ENCODE data around the gene SIX5.
A peak's percentile ranks its signal among the peaks of the same experiment; 100 is the strongest.

SIX5 gene

GRCh38 chr19:45762870-45763631, 6.0 kb downstream of the SIX5 start:
- Mint-ChIP-seq H3K4me1 (peaks cover 10% of the 10 kb centered on the region), H3K27me3 (ENCODE audit: low read depth) (peaks cover 4% of the 10 kb centered on the region), H3K4me3 (no peak overlapping the region), H3K36me3 (ENCODE audit: low read depth) (no peaks in the 10 kb centered on the region), H3K27ac (peak overlapping the region in 1 of 3 experiments; percentile 24), H3K9me3 (no peaks in the 10 kb centered on the region)
- TF ChIP-seq, protein P1, sequence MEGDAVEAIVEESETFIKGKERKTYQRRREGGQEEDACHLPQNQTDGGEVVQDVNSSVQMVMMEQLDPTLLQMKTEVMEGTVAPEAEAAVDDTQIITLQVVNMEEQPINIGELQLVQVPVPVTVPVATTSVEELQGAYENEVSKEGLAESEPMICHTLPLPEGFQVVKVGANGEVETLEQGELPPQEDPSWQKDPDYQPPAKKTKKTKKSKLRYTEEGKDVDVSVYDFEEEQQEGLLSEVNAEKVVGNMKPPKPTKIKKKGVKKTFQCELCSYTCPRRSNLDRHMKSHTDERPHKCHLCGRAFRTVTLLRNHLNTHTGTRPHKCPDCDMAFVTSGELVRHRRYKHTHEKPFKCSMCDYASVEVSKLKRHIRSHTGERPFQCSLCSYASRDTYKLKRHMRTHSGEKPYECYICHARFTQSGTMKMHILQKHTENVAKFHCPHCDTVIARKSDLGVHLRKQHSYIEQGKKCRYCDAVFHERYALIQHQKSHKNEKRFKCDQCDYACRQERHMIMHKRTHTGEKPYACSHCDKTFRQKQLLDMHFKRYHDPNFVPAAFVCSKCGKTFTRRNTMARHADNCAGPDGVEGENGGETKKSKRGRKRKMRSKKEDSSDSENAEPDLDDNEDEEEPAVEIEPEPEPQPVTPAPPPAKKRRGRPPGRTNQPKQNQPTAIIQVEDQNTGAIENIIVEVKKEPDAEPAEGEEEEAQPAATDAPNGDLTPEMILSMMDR (IDR thresholded peaks at IDR 0.05; ENCODE audit: unreplicated experiment in 3 of 3), result no peak

DNA sequence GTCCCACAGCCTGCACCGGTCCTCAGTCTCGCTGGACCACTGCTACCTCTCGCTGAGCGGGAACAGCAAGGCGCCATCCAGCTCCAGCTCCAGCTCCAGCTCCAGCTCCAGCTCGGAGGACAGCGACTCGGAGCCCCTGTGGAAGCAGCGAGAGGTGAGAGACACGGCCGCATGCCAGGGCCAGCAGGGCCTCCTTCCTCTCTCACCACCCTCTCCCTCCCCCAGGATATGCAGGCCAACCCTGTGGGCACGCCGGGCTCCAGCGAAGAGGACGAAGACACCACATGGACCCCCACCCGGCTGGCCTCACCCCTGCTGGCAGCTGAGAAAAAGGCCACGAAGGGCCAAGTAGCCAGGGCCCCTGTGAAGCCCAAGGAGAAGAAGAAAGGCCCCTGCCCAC, 7.3 kb downstream of the SIX5 start:
- Mint-ChIP-seq H3K4me1 (peaks cover 10% of the 10 kb centered on the region), H3K27me3 (ENCODE audit: low read depth) (peaks cover 4% of the 10 kb centered on the region), H3K36me3 (ENCODE audit: low read depth) (no peaks in the 10 kb centered on the region), H3K4me3 (no peak overlapping the region), H3K9me3 (no peaks in the 10 kb centered on the region), H3K27ac (no peak overlapping the region)
- TF ChIP-seq, protein P1 (IDR thresholded peaks at IDR 0.05; ENCODE audit: unreplicated experiment in 3 of 3), result no peak

DNA sequence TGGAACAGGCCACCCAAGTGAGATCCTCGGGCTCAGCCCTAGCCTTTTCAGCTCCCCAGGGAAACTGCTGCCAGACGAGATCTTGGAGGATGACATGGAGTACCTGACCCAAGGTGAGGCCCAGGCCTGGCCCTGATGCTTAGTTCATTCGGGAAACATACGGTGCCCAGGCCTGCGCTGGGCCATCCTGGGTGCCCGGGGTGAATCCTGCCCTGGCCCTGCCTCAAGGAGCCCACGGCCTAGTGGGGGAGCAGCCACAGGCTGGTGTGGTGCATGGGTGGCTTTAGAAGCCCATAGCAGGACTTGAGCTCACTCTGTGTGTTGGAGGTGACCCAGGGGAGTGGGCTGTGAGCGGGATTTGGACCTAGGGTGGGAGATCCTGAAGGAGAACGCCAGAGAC, 10.1 kb downstream of the SIX5 start:
- H3K27ac Mint-ChIP-seq, result no peak overlapping the region
- no peaks in the 10 kb centered on the region for H3K4me1 Mint-ChIP-seq
- TF ChIP-seq, protein P1 (IDR thresholded peaks at IDR 0.05; ENCODE audit: unreplicated experiment in 3 of 3), result no peak
- peaks cover 4% of the 10 kb centered on the region for H3K27me3 Mint-ChIP-seq (ENCODE audit: low read depth)
- H3K36me3 Mint-ChIP-seq (ENCODE audit: low read depth), result no peaks in the 10 kb centered on the region
- H3K9me3 Mint-ChIP-seq, result no peaks in the 10 kb centered on the region
- no peak overlapping the region for H3K4me3 Mint-ChIP-seq

- H3K4me1 Mint-ChIP-seq, result no peaks in the 10 kb centered on the region
- peaks cover 4% of the 10 kb centered on the region for H3K27me3 Mint-ChIP-seq (ENCODE audit: low read depth)
- no peak overlapping the region for H3K4me3 Mint-ChIP-seq
- no peaks in the 10 kb centered on the region for H3K36me3 Mint-ChIP-seq (ENCODE audit: low read depth)
- H3K27ac Mint-ChIP-seq, result no peak overlapping the region
- TF ChIP-seq, protein P1 (IDR thresholded peaks at IDR 0.05; ENCODE audit: unreplicated experiment in 3 of 3), result no peak
- no peaks in the 10 kb centered on the region for H3K9me3 Mint-ChIP-seq
Measured at GRCh38 chr19:45757695-45758094, 11.4 kb downstream of the SIX5 start.

DNA sequence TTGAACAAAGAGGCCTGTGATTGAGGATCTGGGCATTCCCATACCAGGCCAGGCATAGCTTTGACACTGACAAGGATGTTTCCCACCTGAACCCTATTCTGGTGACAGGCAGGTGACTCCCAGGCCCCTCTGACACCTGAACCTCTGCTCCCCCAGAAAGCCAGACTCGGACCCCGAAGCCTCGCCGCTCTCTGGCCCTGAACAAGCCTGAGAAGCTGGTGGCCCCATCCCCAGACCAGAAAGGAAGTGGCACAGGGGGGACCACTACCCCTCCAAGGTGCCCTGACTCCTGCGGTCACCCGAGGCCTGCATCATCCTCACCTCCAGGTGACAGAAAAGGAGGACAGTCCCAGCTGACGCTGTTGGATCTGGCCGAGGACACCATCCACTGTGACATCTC, 14.7 kb downstream of the SIX5 start:
- H3K36me3 Mint-ChIP-seq (ENCODE audit: low read depth), result no peaks in the 10 kb centered on the region
- no peak overlapping the region for H3K4me3 Mint-ChIP-seq
- TF ChIP-seq, protein P1 (IDR thresholded peaks at IDR 0.05; ENCODE audit: unreplicated experiment in 3 of 3), result no peak
- H3K27ac Mint-ChIP-seq, result no peak overlapping the region
- no peaks in the 10 kb centered on the region for H3K9me3 Mint-ChIP-seq
- H3K4me1 Mint-ChIP-seq, result no peaks in the 10 kb centered on the region
- no peaks in the 10 kb centered on the region for H3K27me3 Mint-ChIP-seq (ENCODE audit: low read depth)

DNA sequence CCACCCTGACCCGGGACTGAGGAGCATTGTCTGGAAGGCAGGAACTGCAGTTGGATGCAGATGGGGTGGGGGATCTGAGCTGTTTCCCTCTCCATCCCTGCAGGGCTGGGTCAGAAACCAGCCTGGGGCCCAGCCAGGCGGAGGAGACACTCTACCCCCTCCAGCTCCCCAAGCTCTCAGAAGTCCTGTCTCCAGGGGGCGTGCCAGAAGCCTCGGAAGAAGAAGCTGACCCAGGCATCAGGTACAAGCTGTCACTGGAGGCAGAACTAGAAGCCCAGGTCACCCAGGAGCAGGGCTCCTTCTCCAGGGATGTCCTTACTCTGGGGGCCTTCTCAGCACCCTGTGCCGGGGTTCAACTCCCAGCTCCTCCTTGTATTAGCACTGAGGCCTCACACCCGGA, 15.5 kb downstream of the SIX5 start:
- H3K36me3 Mint-ChIP-seq (ENCODE audit: low read depth), result no peaks in the 10 kb centered on the region
- H3K4me3 Mint-ChIP-seq, result no peak overlapping the region

More for the DNA sequence above, 15.5 kb downstream of the SIX5 start:
- no peaks in the 10 kb centered on the region for H3K27me3 Mint-ChIP-seq (ENCODE audit: low read depth)
- H3K4me1 Mint-ChIP-seq, result no peaks in the 10 kb centered on the region
- H3K9me3 Mint-ChIP-seq, result no peaks in the 10 kb centered on the region
- TF ChIP-seq, protein P1 (IDR thresholded peaks at IDR 0.05; ENCODE audit: unreplicated experiment in 3 of 3), result no peak
- no peak overlapping the region for H3K27ac Mint-ChIP-seq
